ENCODE measurements around the gene NR1H3. TPM values are rescaled to one million over a fixed set of nuclear protein-coding genes. Genes with fewer than 3 reads are reported as not detected.

Gene NR1H3
- total and polyA plus RNA-seq, 8 donors = 20.0 to 100 (median 41.9) TPM

GRCh38 chr11:47278769-47279168 lies 21.0 kb downstream of the NR1H3 start:
- H3K27ac ChIP-seq = no peak overlapping the region
- H3K27me3 ChIP-seq = no peaks in the 10 kb centered on the region
- no peak for TF ChIP-seq CTCF (IDR thresholded peaks at IDR 0.05)
- TF ChIP-seq EP300 (IDR thresholded peaks at IDR 0.05) = no peak
- no peak for TF ChIP-seq POLR2A (IDR thresholded peaks at IDR 0.05)
- no peak for TF ChIP-seq POLR2AphosphoS5 (IDR thresholded peaks at IDR 0.05)
- H3K4me3 ChIP-seq = no peak overlapping the region
- DNase-seq = no peak
- intact Hi-C loops (cut with DNase I; ENCODE audit: low total_unique reads) = no loop called here
- H3K9me3 ChIP-seq = no peaks in the 10 kb centered on the region
- H3K4me1 ChIP-seq = no peaks in the 10 kb centered on the region
- peaks cover 91 to 100% (median 100%) of the 10 kb centered on the region in 4 donors for H3K36me3 ChIP-seq
- WGBS, 5 donors = 86 to 91% (median 91%) methylated on average over 4 of the region's 4 CpGs

- Histone ChIP-seq H3K4me3 (no peak overlapping the region), H3K4me1 (no peaks in the 10 kb centered on the region), H3K27me3 (no peaks in the 10 kb centered on the region), H3K9me3 (no peaks in the 10 kb centered on the region), H3K27ac (no peak overlapping the region), H3K36me3 (peaks cover 97 to 100% (median 100%) of the 10 kb centered on the region in 4 donors)
- intact Hi-C loops (cut with DNase I; ENCODE audit: low total_unique reads) = loop anchor here (10.0 kb wide), 1 partner anchor 415 kb away; no protein-coding TSS in a partner anchor
- no peak for DNase-seq
- no peak for TF ChIP-seq EP300 (IDR thresholded peaks at IDR 0.05)
- TF ChIP-seq CTCF (IDR thresholded peaks at IDR 0.05) = no peak
- no peak for TF ChIP-seq POLR2A (IDR thresholded peaks at IDR 0.05)
- TF ChIP-seq POLR2AphosphoS5 (IDR thresholded peaks at IDR 0.05) = no peak
Observed at GRCh38 chr11:47280099-47280498, 22.3 kb downstream of the NR1H3 start.

- WGBS, 5 donors = 75 to 82% (median 78%) methylated on average over 5 of the region's 5 CpGs
- intact Hi-C loops (cut with DNase I; ENCODE audit: low total_unique reads) = loop anchor here (10.0 kb wide), 1 partner anchor 416 kb away; no protein-coding TSS in a partner anchor
- Histone ChIP-seq H3K4me3 (no peak overlapping the region), H3K4me1 (no peaks in the 10 kb centered on the region), H3K36me3 (peaks cover 97 to 100% (median 100%) of the 10 kb centered on the region in 4 donors), H3K27ac (no peak overlapping the region), H3K9me3 (no peaks in the 10 kb centered on the region), H3K27me3 (no peaks in the 10 kb centered on the region)
- no peak for TF ChIP-seq EP300 (IDR thresholded peaks at IDR 0.05)
- TF ChIP-seq POLR2A (IDR thresholded peaks at IDR 0.05) = no peak
- TF ChIP-seq POLR2AphosphoS5 (IDR thresholded peaks at IDR 0.05) = no peak
- TF ChIP-seq CTCF (IDR thresholded peaks at IDR 0.05) = no peak
- DNase-seq = no peak
Observed at GRCh38 chr11:47280860-47281259, 23.1 kb downstream of the NR1H3 start.

- Histone ChIP-seq H3K9me3 (no peaks in the 10 kb centered on the region), H3K4me3 (no peak overlapping the region), H3K27me3 (no peaks in the 10 kb centered on the region), H3K4me1 (no peaks in the 10 kb centered on the region), H3K27ac (no peak overlapping the region), H3K36me3 (peaks cover 94 to 100% (median 100%) of the 10 kb centered on the region in 4 donors)
- WGBS, 5 donors = 90 to 98% (median 94%) methylated on average over 7 of the region's 7 CpGs
- intact Hi-C loops (cut with DNase I; ENCODE audit: low total_unique reads) = loop anchor here (10.0 kb wide), 1 partner anchor 418 kb away; no protein-coding TSS in a partner anchor
- TF ChIP-seq EP300 (IDR thresholded peaks at IDR 0.05) (no peak), POLR2AphosphoS5 (IDR thresholded peaks at IDR 0.05) (no peak), CTCF (IDR thresholded peaks at IDR 0.05) (no peak), POLR2A (IDR thresholded peaks at IDR 0.05) (no peak)
- DNase-seq = no peak
Observed at GRCh38 chr11:47282462-47282861, 24.7 kb downstream of the NR1H3 start.
